Natural killer cell (primary cell): ENCODE measurements around the gene DPM2. TPM values are rescaled to one million over a fixed set of nuclear protein-coding genes. Genes with fewer than 3 reads are reported as not detected.
A peak's percentile ranks its signal among the peaks of the same experiment; 100 is the strongest.

Experiments used
- ATAC-seq, 3 donors: fragments of 150-1000 bp in 2 of 3; fragments of 200-7000 bp in 1 of 3; cut with Tn5 transposase; 1 replicate in 1 of 3; 2 replicates in 2 of 3; pipeline ENCODE4 v1.10.0; 2021; ENCODE audit warnings: mild to moderate bottlenecking in 2 of 3, moderate library complexity in 2 of 3
- DNase-seq, 2 donors: peaks; one replicate each; pipeline versions ENCODE4 v3.0.0 to v3.0.0-alpha.2; 2013 to 2021; ENCODE audit warnings: mixed read lengths in 1 of 2
- H3K27ac ChIP-seq: one replicate; pipeline ENCODE4 v1.5.1; 2013; ENCODE audit warnings: mild to moderate bottlenecking, low read length
- H3K27me3 ChIP-seq: one replicate; pipeline ENCODE4 v1.6.1; 2013; ENCODE audit warnings: low read length; ENCODE audit not compliant: control insufficient read depth, insufficient read depth
- H3K36me3 ChIP-seq: one replicate; pipeline ENCODE4 v1.6.1; 2013; ENCODE audit warnings: low read length; ENCODE audit not compliant: control insufficient read depth, insufficient read depth
- H3K4me1 ChIP-seq: one replicate; pipeline ENCODE4 v1.6.1; 2013; ENCODE audit warnings: low read length; ENCODE audit not compliant: control insufficient read depth, insufficient read depth
- H3K4me3 ChIP-seq: one replicate; pipeline ENCODE4 v1.5.1; 2013; ENCODE audit warnings: low read length
- H3K9me3 ChIP-seq: one replicate; pipeline ENCODE4 v1.6.1; 2013; ENCODE audit warnings: low read length; ENCODE audit not compliant: control insufficient read depth, insufficient read depth
- H3K27ac Mint-ChIP-seq, 2 donors: one replicate each; pipeline ENCODE4 v1.8.0; 2022; ENCODE audit warnings: mild to moderate bottlenecking in 2 of 2, mixed read lengths in 2 of 2, moderate library complexity in 1 of 2
- H3K27me3 Mint-ChIP-seq, 2 donors: one replicate each; pipeline ENCODE4 v1.8.0; 2022; ENCODE audit warnings: low read depth in 2 of 2, mixed read lengths in 2 of 2
- H3K36me3 Mint-ChIP-seq: one replicate; pipeline ENCODE4 v1.8.0; 2022; ENCODE audit warnings: mixed read lengths
- H3K4me1 Mint-ChIP-seq, 2 donors: one replicate each; pipeline ENCODE4 v1.8.0; 2022; ENCODE audit warnings: mixed read lengths in 2 of 2
- H3K4me3 Mint-ChIP-seq: one replicate; pipeline ENCODE4 v1.8.0; 2022; ENCODE audit warnings: mild to moderate bottlenecking, moderate library complexity, mixed read lengths
- H3K9me3 Mint-ChIP-seq, 2 donors: one replicate each; pipeline ENCODE4 v1.8.0; 2022; ENCODE audit warnings: mixed read lengths in 2 of 2
- WGBS: methylation state at CpG from one replicate; pipeline ENCODE4 v1.1.7; 2013; ENCODE audit warnings: missing lambda C conversion rate; ENCODE audit not compliant: insufficient coverage; 5-methylcytosine and 5-hydroxymethylcytosine counted together
- intact Hi-C: fragments of 100-400 bp; cut with micrococcal nuclease; formaldehyde crosslinking; loops from one replicate; pipeline ENCODE4 v1.14.2; 2022
- total RNA-seq, 4 donors: library from RNA; stranded (reverse); fragments of 120-200 nt in 1 of 4; gene quantifications; one replicate each; pipeline versions ENCODE4 v1.2.3 to v1.2.4, GENCODE V29; 2013 to 2022
- TF ChIP-seq, protein P1 (sequence below): fragments of 200-600 bp; IDR thresholded peaks from one replicate; pipeline ENCODE4 v1.8.0; 2022; ENCODE audit warnings: antibody characterized with exemption

DPM2 gene, protein sequence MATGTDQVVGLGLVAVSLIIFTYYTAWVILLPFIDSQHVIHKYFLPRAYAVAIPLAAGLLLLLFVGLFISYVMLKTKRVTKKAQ
- 10 to 100 TPM; 22.9 to 31.4 (median 24.1) TPM for total RNA-seq
- total RNA-seq (2013): 24.4 TPM

DNA sequence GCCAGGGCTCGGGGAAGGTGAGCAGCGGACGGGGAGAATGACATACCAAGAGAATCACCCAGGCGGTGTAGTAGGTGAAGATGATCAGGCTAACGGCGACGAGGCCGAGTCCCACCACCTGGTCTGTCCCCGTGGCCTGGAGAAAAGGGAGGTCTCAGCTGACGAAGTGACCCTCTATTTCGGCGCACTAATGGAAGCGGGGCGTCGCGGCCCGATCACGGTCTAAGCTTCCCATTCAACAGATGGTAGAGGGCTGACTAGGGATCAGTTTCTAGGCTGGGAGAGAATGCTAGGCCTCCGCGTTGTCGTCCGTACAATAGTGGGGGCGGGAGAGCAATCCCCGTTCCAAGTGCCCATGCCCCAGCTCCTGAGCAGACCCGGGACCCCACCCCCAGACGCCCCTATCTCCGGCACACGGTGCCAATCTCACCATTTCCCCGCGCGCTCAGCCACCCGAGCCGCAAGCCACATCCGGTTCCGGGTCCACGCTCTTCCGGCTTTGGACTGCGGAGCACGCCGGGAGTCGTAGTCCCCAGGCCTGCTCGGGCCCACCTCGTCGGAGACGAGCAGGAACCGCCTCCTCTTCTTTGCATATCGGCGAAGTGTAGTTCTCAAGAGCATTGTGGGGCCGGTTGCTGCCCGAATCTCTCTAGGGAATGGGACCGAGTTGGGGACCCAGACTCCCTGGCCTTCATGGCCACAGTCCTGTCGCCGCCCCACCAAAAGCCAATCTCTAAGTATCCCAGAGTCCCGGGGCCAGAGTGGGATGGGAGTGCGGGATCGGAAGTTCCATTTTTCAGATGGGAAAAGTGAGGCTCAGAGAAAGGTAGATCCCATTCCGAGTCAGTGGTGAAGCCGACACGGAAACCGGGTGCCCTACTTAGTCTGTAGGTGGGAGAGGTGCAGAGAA is at the start of gene DPM2:
Gene DPM2 (minus strand): TSS at position 467 of the 910 bp plus-strand sequence. CDS start 34 bp downstream, at position 433.
- Histone ChIP-seq H3K27me3 (no peaks in the 10 kb centered on the region), H3K27ac (peak within 1 kb of the TSS; percentile 63), H3K4me3 (peak within 1 kb of the TSS; percentile 71), H3K36me3 (peaks cover 9% of the 10 kb centered on the region), H3K4me1 (peaks cover 30% of the 10 kb centered on the region), H3K9me3 (no peaks in the 10 kb centered on the region)
- peak within 1 kb of the TSS; percentile 96 for H3K4me3 Mint-ChIP-seq
- peaks cover 31 to 40% of the 10 kb centered on the region in 2 donors for H3K4me1 Mint-ChIP-seq
- ATAC-seq: peak; percentile 94 to 97 (median 94)
- intact Hi-C loops: no loop called here
- 8% methylated on average over 60 of the region's 60 CpGs for WGBS
- no peaks in the 10 kb centered on the region for H3K36me3 Mint-ChIP-seq
- no peaks in the 10 kb centered on the region for H3K27me3 Mint-ChIP-seq
- TF ChIP-seq, protein P1, sequence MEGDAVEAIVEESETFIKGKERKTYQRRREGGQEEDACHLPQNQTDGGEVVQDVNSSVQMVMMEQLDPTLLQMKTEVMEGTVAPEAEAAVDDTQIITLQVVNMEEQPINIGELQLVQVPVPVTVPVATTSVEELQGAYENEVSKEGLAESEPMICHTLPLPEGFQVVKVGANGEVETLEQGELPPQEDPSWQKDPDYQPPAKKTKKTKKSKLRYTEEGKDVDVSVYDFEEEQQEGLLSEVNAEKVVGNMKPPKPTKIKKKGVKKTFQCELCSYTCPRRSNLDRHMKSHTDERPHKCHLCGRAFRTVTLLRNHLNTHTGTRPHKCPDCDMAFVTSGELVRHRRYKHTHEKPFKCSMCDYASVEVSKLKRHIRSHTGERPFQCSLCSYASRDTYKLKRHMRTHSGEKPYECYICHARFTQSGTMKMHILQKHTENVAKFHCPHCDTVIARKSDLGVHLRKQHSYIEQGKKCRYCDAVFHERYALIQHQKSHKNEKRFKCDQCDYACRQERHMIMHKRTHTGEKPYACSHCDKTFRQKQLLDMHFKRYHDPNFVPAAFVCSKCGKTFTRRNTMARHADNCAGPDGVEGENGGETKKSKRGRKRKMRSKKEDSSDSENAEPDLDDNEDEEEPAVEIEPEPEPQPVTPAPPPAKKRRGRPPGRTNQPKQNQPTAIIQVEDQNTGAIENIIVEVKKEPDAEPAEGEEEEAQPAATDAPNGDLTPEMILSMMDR: no peak
- H3K27ac Mint-ChIP-seq: peak within 1 kb of the TSS; percentile 89 to 92
- DNase-seq: peak; percentile 80 to 95
- no peaks in the 10 kb centered on the region for H3K9me3 Mint-ChIP-seq

DNA sequence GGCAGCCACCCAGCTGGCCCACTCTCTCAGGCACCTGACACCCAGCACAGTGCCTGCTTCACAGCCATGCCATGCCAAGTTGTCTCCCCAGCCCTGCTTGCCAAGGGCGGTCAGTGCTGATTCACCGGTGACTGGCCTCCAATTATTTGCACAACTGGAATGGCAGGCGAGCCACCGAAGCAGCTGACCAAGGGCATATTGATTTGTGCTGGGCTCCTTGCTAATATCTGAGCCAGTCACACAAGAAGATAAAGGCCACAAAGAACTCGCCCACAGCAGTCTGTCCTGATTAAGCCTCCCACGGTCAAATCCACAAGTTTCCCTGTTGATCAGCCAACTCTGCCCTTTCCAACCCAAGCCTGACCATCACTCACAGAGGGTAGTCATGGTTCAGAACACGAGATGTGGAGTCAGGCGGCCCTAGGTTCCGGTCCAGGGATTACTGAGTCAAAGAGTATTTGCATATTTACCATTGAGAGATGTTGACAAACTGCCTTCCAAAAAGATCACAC is 49.5 kb upstream of the DPM2 start:
- WGBS: 83% methylated on average over 9 of the region's 9 CpGs
- no peaks in the 10 kb centered on the region for H3K27me3 Mint-ChIP-seq
- Histone ChIP-seq H3K4me1 (peaks cover 20% of the 10 kb centered on the region), H3K27ac (peak overlapping the region; percentile 13), H3K9me3 (no peaks in the 10 kb centered on the region), H3K36me3 (no peaks in the 10 kb centered on the region), H3K27me3 (no peaks in the 10 kb centered on the region), H3K4me3 (no peak overlapping the region)
- no peaks in the 10 kb centered on the region for H3K9me3 Mint-ChIP-seq
- H3K36me3 Mint-ChIP-seq: no peaks in the 10 kb centered on the region
- TF ChIP-seq, protein P1: no peak
- DNase-seq (no peak), ATAC-seq (no peak)
- intact Hi-C loops: no loop called here
- no peaks in the 10 kb centered on the region for H3K4me1 Mint-ChIP-seq
- H3K27ac Mint-ChIP-seq: no peak overlapping the region
- H3K4me3 Mint-ChIP-seq: no peak overlapping the region

DNA sequence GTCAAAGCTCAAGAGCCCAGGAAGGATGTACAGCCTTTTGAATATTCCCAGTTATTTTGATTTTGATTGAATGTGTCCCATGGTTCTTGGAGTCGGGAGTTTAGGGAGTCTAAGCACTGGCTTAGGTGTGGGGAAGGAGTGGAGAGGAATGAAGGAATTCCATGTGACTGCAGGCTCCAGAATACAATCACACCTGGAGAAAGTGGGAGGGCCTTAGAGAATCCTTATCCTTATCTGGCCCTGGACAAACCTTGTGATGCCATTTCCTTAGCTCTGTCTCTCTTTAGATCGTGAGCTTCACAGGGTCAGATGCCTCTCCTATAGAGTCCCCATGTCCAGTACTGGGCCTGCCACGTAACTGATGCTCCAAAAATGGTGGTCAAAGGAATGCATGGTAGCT is 47.4 kb upstream of the DPM2 start:
- DNase-seq: no peak
- no peak overlapping the region for H3K27ac Mint-ChIP-seq

More for the DNA sequence above, 47.4 kb upstream of the DPM2 start:
- Histone ChIP-seq H3K9me3 (no peaks in the 10 kb centered on the region), H3K27ac (no peak overlapping the region), H3K27me3 (no peaks in the 10 kb centered on the region), H3K4me1 (peaks cover 28% of the 10 kb centered on the region), H3K36me3 (no peaks in the 10 kb centered on the region), H3K4me3 (no peak overlapping the region)
- Mint-ChIP-seq H3K9me3 (no peaks in the 10 kb centered on the region), H3K27me3 (no peaks in the 10 kb centered on the region), H3K4me3 (no peak overlapping the region), H3K36me3 (no peaks in the 10 kb centered on the region), H3K4me1 (peaks cover under 1 to 12% of the 10 kb centered on the region in 2 donors)
- TF ChIP-seq, protein P1: no peak
- no peak for ATAC-seq
- intact Hi-C loops: no loop called here
- WGBS: 100% methylated on average over 3 of the region's 3 CpGs
